CD14-positive monocyte (primary cell): ENCODE results near the gene ADAM11. TPM values are rescaled to one million over a fixed set of nuclear protein-coding genes. Genes with fewer than 3 reads are reported as not detected.
"Not testable (repeated sequence)": the region's sequence is repeated elsewhere in the genome, so short reads cannot be mapped to it uniquely, and the experiment has no call there.

Experiments used
- DNase-seq, 3 donors: peaks; one replicate each; pipeline ENCODE4 v3.0.0-alpha.2; 2011 to 2022
- H2AFZ ChIP-seq: 2 replicates; pipeline ENCODE4 v1.6.0; 2012; ENCODE audit warnings: mild to moderate bottlenecking, low read depth, low read length, inconsistent platforms; ENCODE audit not compliant: insufficient read depth, poor library complexity, severe bottlenecking
- H3K27ac ChIP-seq, 2 donors: 1 replicate in 1 of 2; 2 replicates in 1 of 2; pipeline ENCODE4 v1.5.1; 2012 to 2013; ENCODE audit warnings: low read length in 2 of 2, control low read depth in 1 of 2, inconsistent platforms in 1 of 2, low read depth in 1 of 2, mild to moderate bottlenecking in 1 of 2
- H3K27me3 ChIP-seq, 2 donors: one replicate each; pipeline versions ENCODE4 v1.6.0 to v1.6.1; 2011 to 2013; ENCODE audit warnings: low read length in 2 of 2; ENCODE audit not compliant: control insufficient read depth in 2 of 2, insufficient read depth in 2 of 2
- H3K36me3 ChIP-seq, 2 donors: replicated peaks in 1 of 2; 1 replicate in 1 of 2; 2 replicates in 1 of 2; pipeline versions ENCODE4 v1.5.1 to v1.6.1; 2012 to 2013; ENCODE audit warnings: low read length in 2 of 2, control low read depth in 1 of 2, inconsistent platforms in 1 of 2, mild to moderate bottlenecking in 1 of 2; ENCODE audit not compliant: insufficient read depth in 2 of 2, control insufficient read depth in 1 of 2
- H3K4me1 ChIP-seq, 2 donors: 1 replicate in 1 of 2; 2 replicates in 1 of 2; pipeline versions ENCODE4 v1.5.1 to v1.6.1; 2012 to 2013; ENCODE audit warnings: low read length in 2 of 2, control low read depth in 1 of 2, inconsistent platforms in 1 of 2, mild to moderate bottlenecking in 1 of 2, moderate library complexity in 1 of 2; ENCODE audit not compliant: insufficient read depth in 2 of 2, control insufficient read depth in 1 of 2
- H3K4me2 ChIP-seq: replicated peaks from 2 replicates; pipeline ENCODE3; 2012; ENCODE audit warnings: low read length, moderate library complexity, mild to moderate bottlenecking; ENCODE audit not compliant: poor library complexity, severe bottlenecking; ENCODE audit errors: extremely low read depth
- H3K4me3 ChIP-seq, 3 experiments: fragments of 200-600 bp in 1 of 3; sonication (generic) in 1 of 3; replicated peaks in 1 of 3; 1 replicate in 2 of 3; 2 replicates in 1 of 3; pipeline ENCODE4 v1.5.1; 2011 to 2013; ENCODE audit warnings: low read length in 3 of 3, mild to moderate bottlenecking in 3 of 3, control low read depth in 2 of 3, low read depth in 2 of 3, inconsistent platforms in 1 of 3, moderate library complexity in 1 of 3
- H3K79me2 ChIP-seq: 2 replicates; pipeline ENCODE4 v1.6.0; 2012; ENCODE audit warnings: mild to moderate bottlenecking, control low read depth, inconsistent platforms, low read length, moderate library complexity; ENCODE audit not compliant: insufficient read depth
- H3K9ac ChIP-seq: 2 replicates; pipeline ENCODE4 v1.6.0; 2017; ENCODE audit warnings: low read length, mild to moderate bottlenecking; ENCODE audit not compliant: insufficient read depth, poor library complexity, severe bottlenecking
- H3K9me3 ChIP-seq, 2 donors: replicated peaks in 1 of 2; 1 replicate in 1 of 2; 2 replicates in 1 of 2; pipeline versions ENCODE4 v1.5.1 to v1.6.1; 2012 to 2013; ENCODE audit warnings: low read length in 2 of 2, control low read depth in 1 of 2; ENCODE audit not compliant: control insufficient read depth in 1 of 2, insufficient read depth in 1 of 2
- H4K20me1 ChIP-seq: 2 replicates; pipeline ENCODE4 v1.6.0; 2012; ENCODE audit warnings: mild to moderate bottlenecking, low read length, control low read depth, moderate library complexity; ENCODE audit not compliant: insufficient read depth
- H3K27ac Mint-ChIP-seq, 7 donors: one replicate each; pipeline ENCODE4 v1.8.0; 2020; ENCODE audit warnings: mild to moderate bottlenecking in 7 of 7, mixed read lengths in 7 of 7, moderate library complexity in 6 of 7, inconsistent platforms in 2 of 7
- H3K27me3 Mint-ChIP-seq, 3 donors: one replicate each; pipeline ENCODE4 v1.8.0; 2021 to 2022; ENCODE audit warnings: low read depth in 3 of 3, mild to moderate bottlenecking in 3 of 3, mixed read lengths in 3 of 3, moderate library complexity in 3 of 3, inconsistent platforms in 1 of 3
- H3K36me3 Mint-ChIP-seq, 2 donors: one replicate each; pipeline ENCODE4 v1.8.0; 2020; ENCODE audit warnings: mixed read lengths in 2 of 2, inconsistent platforms in 1 of 2, mild to moderate bottlenecking in 1 of 2
- H3K4me1 Mint-ChIP-seq: one replicate; pipeline ENCODE4 v1.8.0; 2020; ENCODE audit warnings: mild to moderate bottlenecking, mixed read lengths
- H3K4me3 Mint-ChIP-seq, 2 donors: one replicate each; pipeline ENCODE4 v1.8.0; 2020; ENCODE audit warnings: mild to moderate bottlenecking in 2 of 2, mixed read lengths in 2 of 2, moderate library complexity in 1 of 2
- H3K9me3 Mint-ChIP-seq, 7 donors: one replicate each; pipeline ENCODE4 v1.8.0; 2020 to 2022; ENCODE audit warnings: mixed read lengths in 7 of 7, mild to moderate bottlenecking in 6 of 7, moderate library complexity in 6 of 7, inconsistent platforms in 2 of 7
- CTCF ChIP-seq: fragments of 200-600 bp; IDR thresholded peaks from one replicate; pipeline ENCODE4 v1.8.0; 2022; ENCODE audit warnings: antibody characterized with exemption, mild to moderate bottlenecking
- WGBS: methylation state at CpG from one replicate; pipeline ENCODE4 v1.1.5; 2013; ENCODE audit warnings: missing lambda C conversion rate; ENCODE audit not compliant: insufficient coverage; 5-methylcytosine and 5-hydroxymethylcytosine counted together
- intact Hi-C, 2 donors: fragments of 100-400 bp; cut with micrococcal nuclease; formaldehyde crosslinking; loops; one replicate each; pipeline versions ENCODE4 v1.15.0 to v1.15.1; 2023
- polyA plus RNA-seq, 3 donors: library from polyadenylated mRNA; depleted of rRNA in 1 of 3; unstranded in 2 of 3; stranded (reverse) in 1 of 3; fragments of 300-500 nt in 2 of 3; fragments of >200 nt in 1 of 3; fragmentation: Illumina TruSeq in 2 of 3; gene quantifications; 1 replicate in 2 of 3; 2 replicates in 1 of 3; pipeline ENCODE4 v1.2.3, GENCODE V29; 2012 to 2021

Gene ADAM11
- polyA plus RNA-seq, 3 donors, result 0.19 TPM; not detected in 2

GRCh38 chr17:44719444-44719843, 39.3 kb upstream of the ADAM11 start:
- Histone ChIP-seq H3K4me3 (no peak overlapping the region), H3K4me2 (no peak overlapping the region), H3K27me3 (no peaks in the 10 kb centered on the region), H3K36me3 (peaks cover 22 to 48% of the 10 kb centered on the region in 2 donors), H3K79me2 (no peaks in the 10 kb centered on the region), H3K9me3 (no peaks in the 10 kb centered on the region), H3K9ac (no peak overlapping the region), H3K27ac (no peak overlapping the region), H3K4me1 (no peaks in the 10 kb centered on the region), H2AFZ (no peak overlapping the region), H4K20me1 (no peaks in the 10 kb centered on the region)
- no peak for DNase-seq
- intact Hi-C loops, result loop anchor here in 1 of 2 donors (5.0 kb wide), 1 partner anchor 302 kb away; no protein-coding TSS in a partner anchor
- H3K27me3 Mint-ChIP-seq, result peaks cover 0 to 2% (median 0%) of the 10 kb centered on the region in 3 donors
- no peaks in the 10 kb centered on the region for H3K4me1 Mint-ChIP-seq
- H3K36me3 Mint-ChIP-seq, result peaks cover 33 to 65% of the 10 kb centered on the region in 2 donors
- WGBS, result 100% methylated on average over 1 of the region's 1 CpG
- H3K4me3 Mint-ChIP-seq, result no peak overlapping the region
- no peak for TF ChIP-seq CTCF
- peaks cover 0 to 3% (median 0%) of the 10 kb centered on the region in 7 donors for H3K9me3 Mint-ChIP-seq
- H3K27ac Mint-ChIP-seq, result no peak overlapping the region

- TF ChIP-seq CTCF, result no peak
- Histone ChIP-seq H3K9me3 (no peaks in the 10 kb centered on the region), H3K27me3 (no peaks in the 10 kb centered on the region), H2AFZ (no peak overlapping the region), H3K4me3 (no peak overlapping the region), H3K4me1 (no peaks in the 10 kb centered on the region), H3K9ac (no peak overlapping the region), H3K36me3 (peaks cover 22 to 58% of the 10 kb centered on the region in 2 donors), H3K27ac (no peak overlapping the region), H3K4me2 (no peak overlapping the region), H4K20me1 (no peaks in the 10 kb centered on the region), H3K79me2 (no peaks in the 10 kb centered on the region)
- Mint-ChIP-seq H3K9me3 (peaks cover 0 to 3% (median 0%) of the 10 kb centered on the region in 7 donors), H3K27me3 (no peaks in the 10 kb centered on the region), H3K27ac (peak overlapping the region in 1 of 7 donors; percentile 23), H3K36me3 (peaks cover 30 to 77% of the 10 kb centered on the region in 2 donors), H3K4me3 (no peak overlapping the region), H3K4me1 (no peaks in the 10 kb centered on the region)
- intact Hi-C loops, result no loop called here
- 81% methylated on average over 3 of the region's 5 CpGs for WGBS
- no peak for DNase-seq
These were observed 36.5 kb upstream of the ADAM11 start for GRCh38 chr17:44722254-44722653.

DNA sequence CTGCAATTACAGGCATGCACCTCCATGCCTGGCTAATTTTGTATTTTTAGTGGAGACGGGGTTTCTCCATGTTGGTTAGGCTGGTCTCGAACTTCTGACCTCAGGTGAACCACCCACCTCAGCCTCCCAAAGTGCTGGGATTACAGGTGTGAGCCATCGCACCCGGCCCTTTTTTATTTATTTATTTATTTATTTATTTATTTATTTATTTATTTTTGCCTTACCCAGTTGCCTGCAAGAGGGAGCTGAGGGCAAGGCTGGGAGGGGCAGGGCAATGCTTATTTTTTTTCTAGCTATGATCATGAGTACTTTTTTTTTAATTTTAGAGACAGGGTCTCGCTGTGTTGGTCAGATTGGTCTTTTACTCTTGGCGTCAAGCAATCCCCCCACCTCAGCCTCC, 32.7 kb upstream of the ADAM11 start:
- H3K9ac ChIP-seq, DNase-seq, H3K4me1 Mint-ChIP-seq, H3K27me3 Mint-ChIP-seq, H2AFZ ChIP-seq, H4K20me1 ChIP-seq, H3K4me1 ChIP-seq, H3K27ac Mint-ChIP-seq, H3K27ac ChIP-seq, H3K9me3 ChIP-seq, H3K9me3 Mint-ChIP-seq, H3K4me3 ChIP-seq, H3K27me3 ChIP-seq, H3K4me3 Mint-ChIP-seq, H3K4me2 ChIP-seq, H3K79me2 ChIP-seq, intact Hi-C loops: not testable (repeated sequence)
- peaks cover 32 to 68% of the 10 kb centered on the region in 2 donors for H3K36me3 ChIP-seq
- no CpG with 5 or more reads among the region's 6 CpGs for WGBS
- H3K36me3 Mint-ChIP-seq, result peaks cover 34 to 82% of the 10 kb centered on the region in 2 donors
